LoVo (cell line): ENCODE results near the gene MMP20.

ENCODE experiments used
- DNase-seq: peaks from one replicate; pipeline ENCODE4 v3.0.0-alpha.2; 2016; ENCODE audit warnings: low spot score

MMP20 gene

DNA sequence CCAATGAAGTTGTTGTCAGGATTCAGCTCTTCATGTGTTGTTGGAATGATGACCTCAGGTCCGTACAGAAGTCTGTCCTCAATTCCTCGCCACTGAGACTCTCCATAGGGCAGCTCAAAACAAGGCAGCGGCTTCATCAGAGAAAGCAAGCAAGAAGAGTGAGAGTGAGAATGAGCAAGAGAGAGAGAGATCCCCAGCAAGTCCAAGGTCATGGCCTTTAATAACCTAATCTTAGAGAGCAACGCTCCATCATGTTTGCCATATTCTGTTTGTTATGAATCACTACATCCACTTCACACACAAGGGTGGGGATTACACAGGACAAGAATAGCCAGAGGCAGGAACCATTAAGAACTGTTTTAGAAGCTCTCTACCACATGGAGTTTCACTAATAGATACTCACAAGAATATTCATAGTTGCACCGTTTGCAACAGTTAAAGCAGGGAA lies 71.3 kb downstream of the MMP20 start:
- peak; percentile 39 for DNase-seq

DNA sequence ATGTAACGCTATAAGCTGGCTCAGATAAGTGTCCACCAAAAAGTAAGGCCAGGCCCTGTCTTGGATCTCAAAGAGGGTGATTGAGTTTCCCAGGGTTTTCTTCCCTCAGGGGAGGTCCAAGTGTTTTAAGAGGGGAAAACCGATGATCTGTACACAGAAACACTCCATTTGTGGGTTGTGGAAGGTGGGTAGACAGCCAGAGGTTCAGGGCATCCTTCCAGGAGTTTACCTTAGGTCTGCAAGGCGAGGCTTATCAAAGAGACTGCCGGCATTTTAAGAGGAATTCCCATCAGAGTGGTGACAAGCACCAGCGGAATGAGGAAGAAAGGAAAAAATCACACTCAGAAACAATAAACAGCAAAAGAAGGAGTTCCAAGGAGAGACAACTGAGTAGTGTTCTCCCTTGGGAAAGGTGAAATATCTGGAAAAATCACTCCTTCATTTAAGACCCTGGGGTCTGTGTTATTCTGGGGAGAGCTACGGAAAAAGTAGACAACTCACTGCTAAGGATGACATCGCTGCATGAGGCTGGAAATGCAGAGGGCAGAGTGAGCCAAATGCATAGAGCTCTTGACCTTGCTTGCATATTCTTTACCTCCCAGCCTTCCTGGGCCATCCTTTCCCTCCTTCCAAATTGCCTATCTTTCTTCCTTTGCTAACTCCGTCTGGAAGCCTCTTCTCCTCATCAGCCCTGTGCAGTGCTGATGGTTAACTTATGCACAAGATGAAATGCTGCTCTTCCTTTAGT lies 72.5 kb downstream of the MMP20 start:
- peak; percentile 97 for DNase-seq

DNA sequence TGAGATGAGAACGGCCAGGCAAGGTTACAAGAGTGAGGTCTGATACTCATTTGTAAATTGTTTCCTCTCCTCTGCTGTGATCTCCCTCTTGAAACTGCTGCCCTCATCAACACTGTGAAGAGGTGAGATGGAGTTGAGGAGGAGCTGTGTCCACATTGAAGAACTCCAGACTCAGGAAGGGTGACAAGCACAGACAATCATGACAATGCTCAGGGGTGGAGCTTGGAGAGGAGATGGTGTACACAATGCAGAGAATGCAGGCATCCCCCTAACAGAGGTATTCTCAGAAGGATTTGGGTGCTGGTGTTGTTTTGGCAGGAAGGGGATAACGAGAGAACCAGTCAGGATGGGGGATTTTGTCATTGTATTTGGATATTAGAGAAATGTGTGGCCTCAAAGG lies 73.1 kb downstream of the MMP20 start:
- DNase-seq: peak; percentile 39

DNA sequence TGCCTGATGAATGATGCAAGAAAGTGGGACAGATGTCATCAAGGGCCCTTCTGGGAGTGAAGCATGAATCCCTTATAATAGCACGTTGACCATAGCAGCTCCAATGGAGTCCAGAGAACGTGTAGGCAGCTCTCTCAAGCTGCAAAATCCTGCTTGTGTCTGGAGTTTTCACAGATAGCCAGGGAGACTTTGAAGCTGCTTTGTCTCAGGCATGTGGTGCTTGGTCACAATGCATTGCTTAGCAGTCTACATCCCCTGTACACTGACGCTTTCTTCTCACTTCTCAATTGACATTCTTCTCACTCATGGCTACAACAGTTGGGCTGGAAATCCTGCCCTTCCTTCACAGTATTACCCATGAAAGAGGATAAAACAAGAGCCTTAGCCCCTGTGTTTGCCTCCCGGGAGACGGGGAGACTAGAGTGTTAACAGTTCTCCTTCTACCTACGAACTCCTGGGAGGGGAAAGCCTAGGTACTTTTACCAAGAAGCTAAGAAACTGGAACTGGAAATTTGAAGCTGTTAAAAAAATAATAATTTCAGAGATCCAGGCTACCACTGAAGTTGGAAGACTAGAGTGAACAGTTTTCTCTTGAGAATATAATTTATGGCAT lies 73.9 kb downstream of the MMP20 start:
- DNase-seq: no peak

DNA sequence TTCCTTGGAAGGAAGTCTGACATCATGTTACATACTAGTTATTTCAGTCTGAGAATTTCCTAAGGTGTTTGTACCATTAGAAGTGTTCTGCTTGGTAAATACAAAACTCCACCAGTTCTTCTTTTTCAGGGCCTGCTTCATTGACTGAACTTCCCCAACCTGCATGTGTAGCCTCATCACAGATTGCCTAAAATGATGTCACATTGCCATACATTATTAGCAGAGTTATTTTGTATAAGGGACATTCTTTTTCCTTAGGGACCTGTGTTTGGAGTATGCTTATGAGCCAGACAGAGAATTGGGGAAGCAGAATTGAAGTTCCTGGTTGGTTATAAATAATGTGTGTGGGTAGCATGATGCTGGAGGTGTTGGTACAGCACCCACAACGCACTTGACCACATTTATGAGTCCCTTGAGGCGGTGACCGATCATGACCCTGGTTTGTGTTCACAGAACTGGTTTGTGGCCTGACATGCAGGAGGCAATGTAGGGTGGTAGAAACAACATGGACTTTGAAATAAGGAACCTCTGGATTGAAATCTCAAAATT lies 78.1 kb downstream of the MMP20 start:
- no peak for DNase-seq

DNA sequence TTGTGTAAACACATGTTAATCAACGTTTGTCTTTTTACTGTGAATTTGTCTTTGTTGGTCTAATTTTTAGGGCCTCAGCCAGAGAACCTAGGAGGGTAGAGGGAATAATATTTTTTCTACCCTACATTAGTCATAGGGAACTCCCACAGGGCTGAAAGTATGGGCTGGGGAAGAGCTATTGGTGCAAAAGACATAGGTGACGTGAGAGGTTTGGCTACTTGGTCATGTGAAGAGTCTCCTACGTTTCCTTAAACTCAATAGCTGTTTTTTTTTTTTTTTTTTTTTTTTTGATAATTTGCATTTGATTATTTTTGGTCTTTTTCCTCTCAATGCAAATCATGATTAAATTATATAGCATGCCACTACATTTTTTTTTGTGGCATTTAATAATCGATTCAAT lies 78.7 kb downstream of the MMP20 start:
- no peak for DNase-seq

DNA sequence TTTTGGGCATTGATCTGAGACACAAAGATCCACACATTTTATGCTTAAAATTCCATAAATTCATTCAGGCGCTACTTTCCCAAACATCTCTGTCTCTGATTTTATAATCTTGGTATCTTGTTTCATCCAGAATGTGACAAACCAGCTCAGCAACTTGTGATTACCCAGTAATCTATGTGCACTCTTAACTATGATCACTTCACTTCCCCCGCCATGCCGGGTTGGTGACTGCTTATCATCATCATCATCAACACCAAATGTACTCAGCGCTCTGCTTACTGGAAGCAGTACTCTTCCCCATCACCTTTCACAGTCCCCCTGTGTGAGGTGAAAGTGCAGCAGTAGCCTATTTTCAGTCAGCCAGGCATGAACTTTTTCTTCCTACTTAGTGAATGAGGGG lies 79.4 kb downstream of the MMP20 start:
- no peak for DNase-seq

DNA sequence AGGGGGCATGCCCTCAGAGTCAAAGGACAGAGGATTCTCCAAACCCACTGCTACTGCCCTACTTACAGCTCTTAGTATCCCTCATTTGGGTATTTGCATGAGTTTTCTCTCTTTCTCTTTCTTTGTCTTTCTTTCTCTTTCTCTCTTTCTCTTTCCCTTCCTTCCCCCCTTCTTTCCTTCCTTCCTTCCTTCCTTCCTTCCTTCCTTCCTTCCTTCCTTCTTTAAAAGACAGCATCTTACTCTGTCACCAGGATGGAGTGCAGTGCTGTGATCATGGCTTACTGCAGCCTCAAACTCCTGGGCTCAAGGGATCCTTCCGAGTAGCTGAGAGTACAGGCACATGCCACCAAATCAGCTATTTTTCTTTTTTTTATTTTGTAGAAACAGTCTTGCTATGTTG lies 80.5 kb downstream of the MMP20 start:
- DNase-seq: no peak

DNA sequence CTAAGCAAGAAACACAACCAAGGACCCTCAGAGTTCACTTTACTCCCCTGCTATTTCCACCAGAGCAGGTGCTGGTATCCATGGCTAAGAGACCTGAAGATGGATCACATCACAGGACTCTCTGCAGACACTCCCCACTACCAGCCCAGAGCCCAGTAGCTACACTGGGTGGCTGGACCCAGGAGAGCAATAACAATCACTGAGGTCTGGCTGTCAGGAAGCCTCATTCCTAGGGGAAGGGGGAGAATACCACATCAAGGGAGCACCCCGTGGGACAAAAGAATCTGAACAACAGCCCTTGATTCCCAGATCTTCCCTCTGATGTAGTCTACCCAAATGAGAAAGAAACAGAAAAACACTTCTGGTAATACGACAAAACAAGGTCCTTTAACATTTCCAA lies 85.6 kb downstream of the MMP20 start:
- DNase-seq: no peak

DNA sequence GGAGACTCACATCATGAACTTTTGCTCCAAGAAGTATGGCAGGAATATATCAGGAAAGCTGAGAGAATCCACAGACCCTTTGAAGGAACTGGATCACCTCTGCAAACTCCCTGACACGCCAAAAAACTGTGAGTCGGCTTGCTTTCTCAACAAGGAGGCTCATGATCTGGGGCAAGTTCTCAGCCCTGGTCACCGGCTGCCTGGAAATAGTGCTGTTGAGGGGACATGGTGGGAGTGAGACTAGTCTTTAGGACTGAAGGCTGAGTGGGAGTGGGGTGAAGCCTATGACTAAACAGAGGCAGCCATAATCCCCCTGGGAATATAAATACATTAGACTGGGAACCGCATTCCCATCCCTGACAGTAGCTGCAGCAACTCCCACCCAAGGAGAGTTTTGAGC lies 86.2 kb downstream of the MMP20 start:
- DNase-seq: no peak

DNA sequence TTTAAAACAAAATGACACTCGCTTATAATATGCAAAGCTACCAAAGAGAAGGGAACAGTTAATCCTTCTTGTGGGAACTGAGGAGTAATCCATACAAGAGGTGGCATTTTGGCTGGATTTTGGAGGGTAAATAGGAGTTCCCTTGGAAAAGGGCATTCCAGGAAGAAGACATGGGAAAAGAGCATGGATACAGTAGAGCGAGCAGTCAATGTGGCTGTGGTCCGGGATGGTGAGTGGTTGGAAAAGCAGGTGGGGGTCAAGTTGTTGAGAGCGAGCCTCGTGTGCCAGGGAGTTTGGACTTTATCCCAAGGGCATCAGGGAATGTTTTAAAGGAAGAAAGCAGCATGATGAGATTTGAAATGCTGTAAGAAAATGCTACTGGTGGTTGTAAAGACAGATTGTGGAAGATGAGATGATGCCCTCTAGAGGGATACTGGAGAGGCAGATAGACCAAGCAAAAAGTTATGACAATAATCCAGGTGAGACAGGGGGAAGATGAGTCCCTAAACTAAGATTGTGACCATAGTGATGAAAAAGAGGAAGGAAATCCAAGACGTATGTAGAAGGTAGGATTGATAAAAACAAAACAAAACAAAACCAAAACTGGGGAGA lies 90.8 kb downstream of the MMP20 start:
- no peak for DNase-seq

DNA sequence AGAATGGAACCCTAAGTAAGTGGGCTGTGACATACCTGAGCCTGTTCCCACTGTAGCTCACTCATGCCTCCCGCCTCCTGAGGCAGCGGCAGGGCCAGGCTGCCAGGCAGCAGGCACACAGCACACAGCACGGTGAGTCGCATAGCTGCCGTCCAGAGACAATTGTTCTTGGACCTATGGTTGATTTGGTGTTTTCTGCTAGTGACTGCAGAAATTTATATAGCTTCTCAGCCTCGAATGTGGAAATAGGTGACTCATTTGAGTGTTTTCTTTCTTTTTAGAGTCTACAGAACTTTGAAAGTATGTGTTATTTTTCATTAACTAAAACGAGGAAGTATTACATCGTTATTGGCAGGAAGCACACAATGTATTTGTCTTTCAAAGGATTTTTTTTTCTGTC lies 94.6 kb downstream of the MMP20 start, which contains the start of gene MMP7:
Gene MMP7, minus strand, starts transcription at position 190 of the 400 bp plus-strand sequence. Its CDS starts 47 bp downstream, at position 143.
- peak; percentile 38 for DNase-seq

DNA sequence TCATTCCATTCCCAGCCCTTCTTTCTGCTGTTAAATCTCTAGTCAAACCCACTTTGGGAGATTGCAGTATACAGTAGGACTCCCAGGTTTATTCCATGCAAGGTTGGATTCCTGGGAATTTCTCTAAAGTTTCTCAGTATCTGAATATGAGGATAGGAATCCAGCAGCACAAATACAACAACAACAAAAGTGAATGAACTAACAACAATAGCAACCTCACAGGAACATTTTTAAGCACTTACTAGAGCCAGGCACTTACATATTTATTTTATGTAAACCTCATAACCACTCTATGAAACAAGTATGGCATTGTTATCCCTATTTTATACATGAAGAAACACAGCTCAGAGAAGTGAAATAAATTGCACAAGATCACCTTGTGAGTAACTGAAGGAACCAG lies 96.5 kb downstream of the MMP20 start:
- DNase-seq: no peak

DNA sequence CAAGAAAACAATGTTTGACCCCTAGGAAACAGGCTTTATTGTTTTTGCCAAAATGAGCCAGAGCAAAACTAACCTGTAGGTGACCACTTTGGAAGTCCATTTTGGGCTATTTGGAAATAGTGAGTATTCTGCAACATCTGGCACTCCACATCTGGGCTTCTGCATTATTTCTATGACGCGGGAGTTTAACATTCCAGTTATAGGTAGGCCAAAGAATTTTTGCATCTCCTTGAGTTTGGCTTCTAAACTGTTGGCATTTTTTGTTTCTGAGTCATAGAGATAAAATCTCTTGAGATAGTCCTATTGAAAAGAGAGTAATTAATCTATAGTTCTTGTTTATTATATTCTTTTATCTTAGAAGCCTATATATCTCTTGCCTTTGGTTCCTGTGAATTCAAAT lies 97.4 kb downstream of the MMP20 start:
- no peak for DNase-seq

DNA sequence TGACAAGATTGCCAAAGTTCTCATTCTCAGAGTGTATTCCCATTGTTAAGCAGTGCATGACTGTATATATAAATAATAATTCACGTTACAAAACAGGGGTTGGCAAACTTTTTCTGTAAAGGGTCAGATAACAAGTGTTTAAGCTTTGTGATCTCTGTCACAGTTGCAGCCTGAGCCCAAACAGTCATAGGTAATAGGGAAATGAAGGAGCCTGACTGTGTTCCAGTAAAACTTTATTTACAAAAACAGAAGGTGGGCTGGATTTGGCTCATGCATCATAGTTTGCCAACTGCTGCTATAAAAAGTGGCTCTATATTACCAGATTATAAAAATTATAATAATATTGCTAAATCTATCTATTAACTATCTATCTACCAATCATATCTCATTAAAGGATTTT lies 98.1 kb downstream of the MMP20 start:
- DNase-seq: no peak
